AG04449 (cell line): ENCODE results near the gene CNN2.
A peak's percentile ranks its signal among the peaks of the same experiment; 100 is the strongest.

Experiments
- CTCF ChIA-PET: fragments of 350-600 bp; formaldehyde crosslinking; extraction: SDS; loops from one replicate; lab custom pipeline; 2021; ENCODE audit warnings: antibody characterized with exemption; lab: Yijun Ruan, JAX
- POLR2A ChIA-PET: fragments of 400-600, 350-600 bp; formaldehyde crosslinking; extraction: SDS; loops from one replicate; lab custom pipeline; 2020; ENCODE audit warnings: antibody characterized with exemption, inconsistent platforms; lab: Yijun Ruan, JAX
- DNase-seq: peaks from one replicate; pipeline ENCODE4 v3.0.0-alpha.2; 2010; ENCODE audit warnings: low read depth, low spot score
- H3K4me3 ChIP-seq: 2 replicates; pipeline ENCODE4 v1.5.1; 2011; ENCODE audit warnings: low read depth, mild to moderate bottlenecking, control low read depth, low read length
- CTCF ChIP-seq: IDR thresholded peaks from one replicate; pipeline ENCODE4 v1.5.1; 2011; ENCODE audit warnings: mild to moderate bottlenecking, moderate library complexity, low read length, control low read depth, inconsistent platforms; ENCODE audit not compliant: insufficient read depth; ENCODE audit errors: missing control alignments

The CNN2 gene

GRCh38 chr19:998064-998463, 28.3 kb upstream of the CNN2 start:
- no peak for DNase-seq
- TF ChIP-seq CTCF: no peak
- POLR2A ChIA-PET: no interaction called here
- CTCF ChIA-PET: interaction anchor here (0.9 to 2.9 kb wide), 2 partner anchors 22 to 75 kb away, joined by 3 to 27 read pairs; partner anchors contain the start of gene TMEM259
- no peak overlapping the region for H3K4me3 ChIP-seq

- ChIA-PET POLR2A (no interaction called here), CTCF (interaction anchor here (0.8 to 2.9 kb wide), 5 partner anchors 8 to 101 kb away, joined by 3 to 27 read pairs (median 3); partner anchors contain the start of gene TMEM259)
- no peak for TF ChIP-seq CTCF
- no peak overlapping the region for H3K4me3 ChIP-seq
- DNase-seq: no peak
Measured at GRCh38 chr19:999379-999719, 27.1 kb upstream of the CNN2 start.

GRCh38 chr19:1000095-1000494, 26.3 kb upstream of the CNN2 start, which contains the start of gene GRIN3B:
Gene GRIN3B, plus strand, starts transcription at chr19:1000419. Its CDS starts 19 bp downstream, at chr19:1000438.
- TF ChIP-seq CTCF: peak; percentile 41
- POLR2A ChIA-PET: no interaction called here
- CTCF ChIA-PET: no interaction called here
- no peak for DNase-seq
- peak within 1 kb of the TSS; percentile 29 for H3K4me3 ChIP-seq

GRCh38 chr19:1000591-1001537, 25.5 kb upstream of the CNN2 start:
- POLR2A ChIA-PET: no interaction called here
- CTCF ChIA-PET: interaction anchor here (0.7 to 1.0 kb wide), 5 partner anchors 54 to 199 kb away, joined by 3 read pairs; no protein-coding TSS in a partner anchor
- TF ChIP-seq CTCF: no peak
- no peak overlapping the region for H3K4me3 ChIP-seq
- no peak for DNase-seq

- H3K4me3 ChIP-seq: no peak overlapping the region
- TF ChIP-seq CTCF: peak; percentile 93
- ChIA-PET POLR2A (no interaction called here), CTCF (interaction anchor here (0.7 to 1.0 kb wide), 5 partner anchors 55 to 199 kb away, joined by 3 read pairs; no protein-coding TSS in a partner anchor)
- DNase-seq: no peak
Measured at GRCh38 chr19:1001538-1002166, 24.8 kb upstream of the CNN2 start.

DNA sequence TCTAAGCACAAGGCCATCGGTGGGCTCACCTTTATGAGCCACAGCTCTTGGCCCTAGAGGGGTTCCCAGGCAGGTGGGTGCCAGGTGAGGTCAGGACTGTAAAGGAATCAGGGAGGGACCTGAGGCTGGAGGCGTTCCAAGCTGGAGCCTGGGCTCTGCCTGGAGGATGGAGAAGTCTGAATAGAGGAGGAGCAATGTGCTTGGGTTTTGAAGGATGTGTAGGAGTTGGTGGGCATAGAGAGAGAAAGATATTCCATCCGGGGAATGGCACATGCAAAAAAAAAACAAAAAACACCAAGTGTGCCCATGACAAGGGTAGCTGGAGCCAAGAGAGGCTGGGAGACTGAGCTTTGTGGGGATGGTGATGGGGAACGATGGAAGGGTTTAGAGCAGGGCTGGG, 23.8 kb upstream of the CNN2 start:
- no peak overlapping the region for H3K4me3 ChIP-seq
- CTCF ChIA-PET: interaction anchor here (0.9 kb wide), 1 partner anchor 235 kb away, joined by 4 read pairs; no protein-coding TSS in a partner anchor
- TF ChIP-seq CTCF: no peak
- no peak for DNase-seq
- POLR2A ChIA-PET: no interaction called here
